Colonic mucosa (tissue), 4 donors: ENCODE results near the gene LRRC75B. TPM values are rescaled to one million over a fixed set of nuclear protein-coding genes. Genes with fewer than 3 reads are reported as not detected.

Experiments
- DNase-seq: peaks from one replicate; pipeline ENCODE4 v3.0.0-alpha.2; 2020
- H3K27ac ChIP-seq: fragments of 200-600 bp; one replicate; pipeline ENCODE4 v1.8.0; 2021
- H3K27me3 ChIP-seq: fragments of 200-600 bp; one replicate; pipeline ENCODE4 v1.8.0; 2021
- H3K36me3 ChIP-seq: fragments of 200-600 bp; one replicate; pipeline ENCODE4 v1.8.0; 2021
- H3K4me1 ChIP-seq: fragments of 200-600 bp; one replicate; pipeline ENCODE4 v1.8.0; 2021; ENCODE audit warnings: mild to moderate bottlenecking
- H3K4me3 ChIP-seq: fragments of 200-600 bp; one replicate; pipeline ENCODE4 v1.8.0; 2021
- H3K9ac ChIP-seq, 2 donors: one replicate each; pipeline ENCODE4 v1.7.0; 2013; ENCODE audit warnings: control low read depth in 2 of 2, low read depth in 2 of 2, low read length in 2 of 2
- H3K9me3 ChIP-seq: fragments of 200-600 bp; one replicate; pipeline ENCODE4 v1.8.0; 2021
- intact Hi-C: fragments of 100-400 bp; cut with DNase I; formaldehyde crosslinking; loops from one replicate; pipeline ENCODE4 v1.14.1; 2022
- total RNA-seq, 2 donors: library from RNA; stranded (reverse); fragmentation: NEBNext Ultra II Directional in 1 of 2; extraction: Animal tissue kit (Norgen Biotek cat#: 25700) in 1 of 2; gene quantifications; one replicate each; pipeline ENCODE4 v1.2.1, GENCODE V29; 2021
- TF ChIP-seq, protein P1 (sequence below): fragments of 200-600 bp; IDR thresholded peaks from one replicate; pipeline ENCODE4 v1.8.0; 2022; ENCODE audit warnings: antibody characterized with exemption, mild to moderate bottlenecking
- donor health status: healthy.
- donor health status: DM: no; HTN: no; CAD: no.
- donor health status: DM: no; HTN: no; CAD: no.

The LRRC75B gene
- total RNA-seq, 2 donors from 2014 or later: 7.9 to 10.2 TPM

- H3K27ac ChIP-seq: peak overlapping the region; percentile 32
- H3K4me1 ChIP-seq: peaks cover 4% of the 10 kb centered on the region
- intact Hi-C loops: no loop called here
- H3K9me3 ChIP-seq: no peaks in the 10 kb centered on the region
- H3K4me3 ChIP-seq: no peak overlapping the region
- H3K27me3 ChIP-seq: no peaks in the 10 kb centered on the region
- peaks cover 9% of the 10 kb centered on the region for H3K36me3 ChIP-seq
- DNase-seq: no peak
- TF ChIP-seq, protein P1, sequence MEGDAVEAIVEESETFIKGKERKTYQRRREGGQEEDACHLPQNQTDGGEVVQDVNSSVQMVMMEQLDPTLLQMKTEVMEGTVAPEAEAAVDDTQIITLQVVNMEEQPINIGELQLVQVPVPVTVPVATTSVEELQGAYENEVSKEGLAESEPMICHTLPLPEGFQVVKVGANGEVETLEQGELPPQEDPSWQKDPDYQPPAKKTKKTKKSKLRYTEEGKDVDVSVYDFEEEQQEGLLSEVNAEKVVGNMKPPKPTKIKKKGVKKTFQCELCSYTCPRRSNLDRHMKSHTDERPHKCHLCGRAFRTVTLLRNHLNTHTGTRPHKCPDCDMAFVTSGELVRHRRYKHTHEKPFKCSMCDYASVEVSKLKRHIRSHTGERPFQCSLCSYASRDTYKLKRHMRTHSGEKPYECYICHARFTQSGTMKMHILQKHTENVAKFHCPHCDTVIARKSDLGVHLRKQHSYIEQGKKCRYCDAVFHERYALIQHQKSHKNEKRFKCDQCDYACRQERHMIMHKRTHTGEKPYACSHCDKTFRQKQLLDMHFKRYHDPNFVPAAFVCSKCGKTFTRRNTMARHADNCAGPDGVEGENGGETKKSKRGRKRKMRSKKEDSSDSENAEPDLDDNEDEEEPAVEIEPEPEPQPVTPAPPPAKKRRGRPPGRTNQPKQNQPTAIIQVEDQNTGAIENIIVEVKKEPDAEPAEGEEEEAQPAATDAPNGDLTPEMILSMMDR: no peak
- no peak overlapping the region for H3K9ac ChIP-seq
These were observed 16.1 kb downstream of the LRRC75B start for GRCh38 chr22:24576778-24577177.

- no peak overlapping the region for H3K27ac ChIP-seq
- H3K9ac ChIP-seq: no peak overlapping the region
- H3K36me3 ChIP-seq: peaks cover 14% of the 10 kb centered on the region
- no peaks in the 10 kb centered on the region for H3K27me3 ChIP-seq
- TF ChIP-seq, protein P1: no peak
- no peaks in the 10 kb centered on the region for H3K4me1 ChIP-seq
- H3K4me3 ChIP-seq: no peak overlapping the region
- DNase-seq: no peak
- intact Hi-C loops: no loop called here
- no peaks in the 10 kb centered on the region for H3K9me3 ChIP-seq
These were observed 21.6 kb downstream of the LRRC75B start for GRCh38 chr22:24571266-24571665.

DNA sequence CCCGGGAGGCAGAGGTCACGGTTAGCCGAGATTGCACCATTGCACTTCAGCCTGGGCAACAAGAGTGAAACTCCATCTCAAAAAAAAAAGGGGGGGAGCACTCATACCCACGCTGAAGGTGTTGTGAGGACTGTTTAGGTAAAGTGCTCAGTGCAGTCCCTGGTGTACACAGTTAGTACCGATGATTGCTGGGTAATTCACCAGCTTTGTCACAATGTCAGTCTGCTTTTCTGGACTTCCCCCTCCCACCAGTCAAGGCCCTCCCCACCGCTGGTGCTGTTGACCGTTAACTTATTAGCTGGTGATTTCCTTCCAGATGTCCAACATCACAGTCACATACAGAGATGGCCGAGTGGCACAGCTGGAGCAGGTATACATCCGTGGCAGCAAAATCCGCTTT lies 25.2 kb downstream of the LRRC75B start:
- no peak overlapping the region for H3K27ac ChIP-seq
- H3K9ac ChIP-seq: no peak overlapping the region
- H3K9me3 ChIP-seq: no peaks in the 10 kb centered on the region
- intact Hi-C loops: no loop called here
- H3K36me3 ChIP-seq: peaks cover 5% of the 10 kb centered on the region
- H3K4me1 ChIP-seq: no peaks in the 10 kb centered on the region
- no peaks in the 10 kb centered on the region for H3K27me3 ChIP-seq
- TF ChIP-seq, protein P1: no peak
- no peak for DNase-seq
- H3K4me3 ChIP-seq: no peak overlapping the region

GRCh38 chr22:24566899-24567511 lies 25.9 kb downstream of the LRRC75B start:
- no peak overlapping the region for H3K27ac ChIP-seq
- H3K4me1 ChIP-seq: no peaks in the 10 kb centered on the region
- no peak overlapping the region for H3K4me3 ChIP-seq
- no peak for DNase-seq
- peaks cover 5% of the 10 kb centered on the region for H3K36me3 ChIP-seq
- no peak overlapping the region for H3K9ac ChIP-seq
- no peaks in the 10 kb centered on the region for H3K9me3 ChIP-seq
- H3K27me3 ChIP-seq: no peaks in the 10 kb centered on the region
- TF ChIP-seq, protein P1: no peak
- intact Hi-C loops: no loop called here

DNA sequence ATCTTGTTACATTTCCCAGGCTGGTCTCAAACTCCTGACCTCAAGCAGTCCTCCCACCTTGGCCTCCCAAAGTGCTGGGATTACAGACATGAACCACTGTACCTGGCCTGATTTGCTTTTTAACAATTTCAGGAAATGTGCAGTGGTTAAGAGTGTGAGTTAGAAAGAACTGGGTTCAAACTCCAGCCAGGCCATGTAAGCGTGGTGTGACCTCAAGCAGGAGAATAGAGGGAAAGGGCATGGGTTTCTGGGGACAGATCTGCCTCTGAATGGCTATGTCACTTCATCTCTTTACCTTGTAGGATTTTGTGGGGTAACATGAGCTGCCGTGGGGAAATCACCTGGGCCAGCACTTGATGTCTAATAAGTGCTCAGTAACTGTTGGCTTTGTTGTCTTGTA lies 27.8 kb downstream of the LRRC75B start:
- Histone ChIP-seq H3K36me3 (peaks cover 11% of the 10 kb centered on the region), H3K9me3 (no peaks in the 10 kb centered on the region), H3K9ac (no peak overlapping the region), H3K27me3 (no peaks in the 10 kb centered on the region), H3K27ac (no peak overlapping the region), H3K4me1 (no peaks in the 10 kb centered on the region), H3K4me3 (no peak overlapping the region)
- intact Hi-C loops: no loop called here
- no peak for DNase-seq
- TF ChIP-seq, protein P1: no peak
